Skin of body (tissue), 2 donors: ENCODE measurements around the gene FBXL14. TPM values are rescaled to one million over a fixed set of nuclear protein-coding genes. Genes with fewer than 3 reads are reported as not detected.

Experiments used
- DNase-seq: peaks from one replicate; lab custom pipeline; 2025; lab: John Stamatoyannopoulos, UW
- total RNA-seq: library from RNA; depleted of rRNA; stranded (reverse); fragments of >200 nt; gene quantifications from one replicate; pipeline ENCODE4 v1.2.3, GENCODE V29; 2014

FBXL14 gene
- total RNA-seq, 1 donor from 2014 or later, result 4.8 TPM

DNA sequence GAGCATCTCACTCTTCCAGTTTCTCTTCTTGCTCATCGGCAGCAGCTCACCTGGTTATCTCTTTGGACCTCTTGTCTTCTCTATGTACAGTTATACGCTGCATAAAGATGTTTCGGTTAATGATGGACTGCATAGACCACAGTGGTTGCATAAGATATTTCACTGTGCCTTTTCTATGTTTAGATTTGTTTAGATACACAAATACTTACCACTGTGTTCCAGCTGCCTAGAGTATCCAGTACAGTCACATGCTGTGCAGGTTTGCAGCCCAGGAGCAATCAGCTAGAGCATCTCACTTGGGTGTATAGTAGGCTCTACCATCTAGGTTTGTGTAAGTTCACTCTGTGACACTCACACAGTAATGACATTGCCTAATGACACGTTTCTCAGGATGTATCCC, 57.6 kb downstream of the FBXL14 start:
- DNase-seq, result no peak

DNA sequence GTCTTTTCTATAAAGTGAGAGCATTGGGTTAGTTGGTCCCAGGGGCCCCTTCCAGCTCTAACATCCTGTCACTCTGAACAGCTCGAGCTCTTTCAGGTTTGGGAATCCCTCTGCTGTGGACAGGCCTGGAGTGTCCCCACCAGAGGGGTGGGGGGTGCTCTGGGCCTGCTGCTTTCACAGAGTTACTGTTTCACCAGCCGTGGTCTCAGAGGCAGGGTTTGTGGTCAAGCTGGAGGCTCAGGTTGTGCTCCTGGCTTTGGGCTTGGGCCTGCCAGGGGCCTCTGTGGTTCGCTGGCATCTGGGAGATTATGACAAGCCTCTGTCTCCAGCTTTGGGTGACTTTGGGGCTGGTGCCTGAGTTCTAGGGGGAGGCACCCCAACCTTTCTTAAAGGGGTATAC, 59.6 kb downstream of the FBXL14 start:
- DNase-seq, result no peak

DNA sequence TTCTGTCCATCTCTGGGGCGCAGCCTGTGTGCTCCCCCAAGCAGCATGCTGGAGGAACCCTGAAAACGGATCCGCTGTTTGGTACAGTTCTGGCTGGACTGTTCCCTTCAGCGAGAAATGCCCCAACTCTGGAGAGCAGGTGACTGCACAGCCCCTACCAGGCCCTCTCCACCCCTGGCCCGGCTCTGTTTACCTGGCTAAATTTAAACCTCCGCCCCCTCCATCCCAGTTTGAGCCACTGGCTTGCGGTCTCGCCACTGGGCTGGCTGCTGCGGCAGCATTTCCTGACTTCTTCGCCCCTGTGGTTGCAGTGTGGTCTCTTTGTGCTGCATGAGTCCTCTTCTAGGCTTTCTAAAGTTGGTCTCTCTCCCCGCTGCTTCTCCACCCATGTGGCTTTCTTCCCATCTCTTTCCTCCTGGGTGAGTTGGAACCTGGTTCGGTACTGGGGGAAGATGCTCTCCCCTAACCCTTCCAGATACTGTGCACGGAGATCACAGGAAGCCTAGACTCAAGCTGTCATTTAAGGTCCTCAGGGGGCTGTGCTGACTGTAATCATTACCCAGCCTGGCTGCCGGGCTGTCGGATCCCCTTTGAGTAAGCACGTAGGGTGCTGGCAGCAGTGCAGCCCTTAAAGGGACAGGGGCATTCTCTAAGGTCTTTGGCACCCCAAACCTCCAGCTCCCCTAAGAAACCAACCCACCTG, 60.6 kb downstream of the FBXL14 start:
- no peak for DNase-seq

DNA sequence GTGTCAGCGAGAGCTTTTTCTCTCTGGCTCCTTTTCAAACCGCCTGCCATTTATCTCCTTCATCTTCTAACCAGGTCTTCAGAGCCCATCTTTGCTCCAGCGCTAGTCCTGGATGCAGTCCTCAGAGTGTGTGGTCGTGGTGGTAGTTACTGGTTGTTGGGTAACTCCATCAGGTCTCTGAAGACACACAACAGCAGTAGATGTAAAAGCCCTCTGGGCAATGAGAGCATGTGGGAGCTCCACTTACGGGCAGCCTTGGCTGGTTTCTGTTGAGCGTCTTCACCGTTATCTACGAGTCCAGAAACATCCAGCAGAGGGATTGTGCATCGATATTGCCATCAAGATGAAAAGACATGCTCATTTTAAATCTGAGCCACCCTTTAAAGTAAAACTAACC, 61.2 kb downstream of the FBXL14 start:
- no peak for DNase-seq

DNA sequence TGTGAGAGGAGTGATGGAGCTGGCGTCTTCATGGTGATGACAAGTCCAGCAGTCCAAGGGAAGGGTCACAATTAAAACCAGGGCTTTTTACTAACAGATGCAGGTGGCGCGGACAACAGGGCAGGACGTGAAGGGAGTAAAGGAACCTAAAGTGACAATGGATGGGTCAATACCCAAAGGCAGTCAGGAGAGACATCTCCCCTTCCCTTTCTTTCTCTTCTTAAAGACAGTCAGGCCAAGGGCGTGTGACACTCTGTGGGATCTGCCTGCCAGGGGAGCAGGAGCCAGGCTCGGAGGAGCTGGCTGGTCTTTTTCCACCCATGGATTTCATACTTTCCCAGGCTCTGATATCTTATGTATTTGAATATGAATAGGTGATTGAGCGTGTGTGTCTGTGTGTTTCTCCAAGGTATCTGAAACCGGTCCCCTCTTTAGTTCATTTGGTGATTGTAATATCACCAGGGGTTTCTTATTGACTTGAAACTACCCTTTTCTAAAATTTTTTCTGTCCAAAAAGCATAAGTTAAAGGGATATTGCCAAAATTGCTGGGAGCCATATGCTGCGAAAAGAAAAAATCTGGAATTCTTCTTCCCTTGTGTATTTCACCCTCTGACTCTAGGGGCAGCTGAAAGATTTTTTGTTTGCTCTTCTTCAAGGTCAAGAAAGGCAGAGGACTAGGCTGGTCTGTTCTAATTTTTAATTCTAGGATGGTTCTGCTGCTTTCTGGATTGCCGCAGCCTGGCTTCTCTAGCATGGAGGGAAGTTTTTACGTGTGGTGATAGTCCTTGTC, 61.8 kb downstream of the FBXL14 start:
- DNase-seq, result no peak

DNA sequence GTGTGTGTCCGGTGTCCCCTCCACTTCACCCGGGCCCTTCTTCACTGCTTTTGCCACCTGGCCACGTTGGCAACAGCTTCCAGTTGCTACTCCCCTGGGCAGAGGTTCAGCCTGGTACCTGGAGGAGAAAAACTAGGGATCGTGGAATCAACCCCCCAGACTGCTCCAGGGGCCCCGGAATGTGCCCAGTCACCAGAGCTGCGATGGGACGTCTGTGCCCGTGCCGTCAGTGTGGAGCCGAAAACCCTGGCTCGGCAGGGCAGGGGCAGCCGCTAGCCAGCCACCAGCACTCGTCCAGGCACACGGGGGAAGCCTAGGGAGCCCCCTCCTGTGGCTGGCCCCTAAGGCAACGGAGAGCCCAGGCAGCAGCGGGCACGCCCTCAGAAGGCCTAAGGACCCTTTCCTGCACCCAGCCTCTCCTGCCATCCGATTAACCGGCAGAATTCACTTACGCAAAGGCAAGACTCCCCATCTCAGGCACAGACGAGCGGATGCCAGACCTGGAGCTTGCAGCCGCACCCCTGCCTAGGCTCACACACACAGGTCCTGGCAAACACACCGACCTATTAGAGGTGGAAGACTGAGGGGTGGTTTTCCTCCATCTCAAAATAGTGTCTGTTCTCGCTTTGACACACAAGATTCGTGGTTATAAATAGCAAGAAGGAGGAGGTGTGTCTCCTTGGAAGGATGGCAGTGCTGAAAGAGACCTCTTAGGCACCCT, 62.6 kb downstream of the FBXL14 start:
- no peak for DNase-seq

DNA sequence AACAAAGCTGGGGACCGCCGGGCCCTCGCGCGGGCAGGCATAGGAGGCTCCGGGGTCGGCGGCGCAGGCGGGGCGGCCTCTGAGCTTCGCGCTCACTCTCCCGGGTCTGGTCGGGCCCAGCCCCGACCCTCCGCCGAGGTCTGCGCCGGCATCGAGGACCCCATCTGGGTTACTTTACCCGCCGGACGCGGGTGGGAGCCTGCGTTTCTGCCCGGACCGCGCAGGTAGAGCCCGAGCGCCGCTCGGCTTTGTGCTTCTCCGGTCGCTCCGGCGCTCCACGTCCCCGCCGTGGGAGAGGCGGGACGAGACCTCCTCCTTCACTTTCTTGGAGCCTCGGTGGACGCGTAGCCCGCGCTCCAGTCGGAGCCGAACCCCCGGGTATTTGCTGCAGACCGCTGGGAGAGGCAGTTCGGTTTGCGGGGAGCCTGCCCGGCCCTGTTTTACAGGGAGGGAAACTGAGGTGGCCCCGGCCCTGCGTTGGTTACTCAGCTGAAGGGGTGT, 63.2 kb downstream of the FBXL14 start:
- no peak for DNase-seq

DNA sequence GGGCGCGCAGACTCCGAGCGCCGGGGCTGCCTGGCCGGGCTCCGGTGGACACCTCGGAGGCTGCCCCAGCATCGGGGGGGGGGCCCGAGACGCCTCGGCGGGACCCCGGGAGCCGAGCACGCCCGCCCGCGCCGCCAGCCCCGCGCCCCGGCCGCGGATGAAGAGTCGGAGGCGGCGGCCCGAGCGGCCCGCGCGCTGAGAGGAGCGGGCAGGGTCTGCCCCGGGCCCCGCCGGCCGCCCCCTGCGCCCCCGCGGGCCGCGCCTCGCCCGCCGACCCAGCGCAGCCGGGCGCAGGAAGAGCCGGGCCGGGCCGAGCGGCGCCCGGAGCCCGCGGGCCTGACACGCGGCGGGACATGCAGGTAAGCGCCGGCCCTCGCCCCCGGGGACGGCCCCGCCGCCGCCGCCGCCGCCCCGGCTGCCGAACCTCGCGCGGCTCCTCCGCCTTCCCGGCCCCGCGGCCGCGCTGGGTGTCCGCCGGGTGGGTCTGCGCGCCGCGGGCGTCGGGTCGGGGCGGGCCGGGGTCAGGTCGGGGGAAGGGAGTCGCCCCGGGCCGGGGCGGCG, 63.7 kb downstream of the FBXL14 start:
- DNase-seq, result no peak

DNA sequence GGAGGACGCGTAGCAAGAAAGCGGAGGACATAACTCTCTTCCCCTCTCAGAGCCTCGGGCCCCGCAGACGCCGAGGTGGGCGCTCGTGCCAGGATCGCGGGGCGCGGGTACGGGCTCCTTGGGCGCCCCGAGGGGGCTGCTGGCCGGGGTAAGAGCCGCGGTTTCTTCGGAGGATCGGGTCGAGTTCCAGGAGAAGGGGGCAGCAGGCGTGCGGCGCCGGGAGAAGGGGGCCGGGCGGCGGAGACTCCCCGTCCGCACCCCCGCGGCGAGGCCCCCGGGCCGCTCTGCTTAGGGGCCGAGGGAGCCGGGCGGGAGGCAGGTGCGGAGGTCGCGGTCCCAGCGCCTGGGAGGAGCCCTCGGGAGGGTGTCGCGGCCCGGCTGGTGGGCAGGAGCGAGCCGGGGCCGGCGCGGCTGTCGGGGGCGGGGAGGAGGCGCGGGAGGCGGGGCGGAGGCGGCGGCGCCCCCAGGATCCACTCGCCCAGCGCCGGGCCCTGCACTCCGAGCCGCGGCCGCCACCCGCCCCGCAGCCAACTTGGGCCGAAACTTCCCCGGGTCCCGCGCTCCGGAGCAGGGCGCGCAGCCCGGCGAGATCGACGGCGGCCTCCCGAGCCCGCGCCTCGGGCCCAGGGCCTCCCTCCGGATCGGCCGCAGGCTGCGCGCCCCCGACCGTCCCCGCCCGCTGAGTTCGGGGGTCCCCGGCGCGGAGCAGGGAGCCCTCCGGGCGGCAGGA, 64.4 kb downstream of the FBXL14 start:
- DNase-seq, result no peak

DNA sequence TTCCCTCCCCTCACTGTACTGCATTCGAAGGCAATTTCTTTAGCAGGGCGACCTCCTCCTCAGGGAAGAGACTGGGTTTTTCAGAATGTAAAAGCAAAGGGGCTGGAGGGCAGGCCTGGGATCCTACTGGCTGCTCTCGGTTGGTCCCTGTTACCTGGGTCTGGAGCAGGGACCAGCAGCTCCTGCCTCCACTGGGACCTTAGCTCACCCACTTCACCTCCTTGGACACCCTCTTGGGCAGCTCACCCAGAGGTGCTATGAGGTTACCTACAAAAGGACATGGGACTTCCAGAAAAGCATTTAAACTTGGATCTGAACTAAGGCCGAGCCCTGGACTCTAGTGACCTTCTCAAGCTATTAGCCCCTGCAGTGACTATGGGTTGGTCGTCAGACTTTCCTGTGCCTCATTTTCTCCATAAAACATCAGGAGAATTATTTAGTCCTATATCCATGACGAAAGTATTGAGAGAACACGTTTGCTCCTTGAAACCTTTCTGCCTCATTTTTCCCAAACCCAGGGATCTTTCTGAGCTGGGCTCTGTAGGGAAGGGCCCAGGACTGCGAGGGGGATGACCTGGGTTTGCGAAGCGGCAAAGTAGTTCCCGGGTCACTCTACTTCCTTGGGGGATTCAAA, 65.0 kb downstream of the FBXL14 start:
- no peak for DNase-seq

DNA sequence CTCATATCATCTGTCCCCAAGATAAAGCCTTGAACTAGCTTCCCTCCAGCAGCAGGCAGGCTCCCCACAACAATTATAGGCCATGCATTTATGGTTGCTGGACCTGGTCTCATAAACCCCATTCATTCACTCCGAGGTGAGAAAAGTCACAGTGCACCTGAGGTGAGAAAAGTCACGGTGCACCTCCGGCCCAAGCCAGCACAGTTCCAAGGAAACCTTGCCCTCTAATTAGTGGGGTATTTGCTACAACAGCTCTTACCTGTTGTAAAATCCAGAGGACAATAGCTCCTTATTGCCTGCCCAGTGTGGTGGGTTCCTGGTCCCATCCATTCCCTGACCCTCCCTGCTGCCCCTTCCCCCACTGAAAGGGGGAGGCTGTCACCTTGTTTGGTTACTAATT, 65.6 kb downstream of the FBXL14 start:
- no peak for DNase-seq

DNA sequence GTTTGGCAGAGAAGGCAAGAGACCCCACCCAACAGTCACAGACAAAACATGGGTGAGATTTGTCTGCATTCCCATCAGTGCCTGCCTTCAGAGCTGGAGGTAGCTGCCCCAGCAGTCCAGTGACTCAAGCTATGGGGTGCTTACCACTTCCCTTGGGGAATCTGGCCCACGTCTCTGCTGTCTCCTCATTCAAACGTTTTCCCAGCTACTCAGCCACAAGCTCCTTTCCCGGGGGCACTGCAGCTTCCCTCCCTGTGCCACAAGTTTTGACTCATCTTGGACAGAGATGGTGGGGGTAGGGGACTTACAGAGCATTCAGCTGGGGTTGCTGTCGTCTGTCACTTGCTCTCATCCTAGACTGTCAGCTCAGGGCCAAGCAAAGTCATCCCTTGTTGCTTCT, 66.6 kb downstream of the FBXL14 start:
- no peak for DNase-seq

DNA sequence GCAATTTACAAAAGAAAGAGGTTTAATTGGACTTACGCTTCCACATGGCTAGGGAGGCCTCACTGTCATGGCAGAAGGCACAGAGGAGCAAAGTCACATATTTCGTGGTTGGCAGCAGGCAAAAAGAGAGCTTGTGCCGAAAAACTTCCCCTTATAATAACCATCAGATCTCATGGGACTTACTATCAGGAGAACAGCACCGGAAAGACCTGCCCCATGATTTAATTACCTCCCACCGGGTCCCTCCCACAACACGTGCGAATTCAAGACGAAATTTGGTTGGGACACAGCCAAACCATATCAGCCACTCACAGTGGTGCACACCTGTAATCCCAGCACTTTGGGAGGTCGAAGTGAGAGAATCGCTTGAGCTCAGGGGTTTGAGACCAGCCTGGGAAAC, 68.5 kb downstream of the FBXL14 start:
- DNase-seq, result no peak

DNA sequence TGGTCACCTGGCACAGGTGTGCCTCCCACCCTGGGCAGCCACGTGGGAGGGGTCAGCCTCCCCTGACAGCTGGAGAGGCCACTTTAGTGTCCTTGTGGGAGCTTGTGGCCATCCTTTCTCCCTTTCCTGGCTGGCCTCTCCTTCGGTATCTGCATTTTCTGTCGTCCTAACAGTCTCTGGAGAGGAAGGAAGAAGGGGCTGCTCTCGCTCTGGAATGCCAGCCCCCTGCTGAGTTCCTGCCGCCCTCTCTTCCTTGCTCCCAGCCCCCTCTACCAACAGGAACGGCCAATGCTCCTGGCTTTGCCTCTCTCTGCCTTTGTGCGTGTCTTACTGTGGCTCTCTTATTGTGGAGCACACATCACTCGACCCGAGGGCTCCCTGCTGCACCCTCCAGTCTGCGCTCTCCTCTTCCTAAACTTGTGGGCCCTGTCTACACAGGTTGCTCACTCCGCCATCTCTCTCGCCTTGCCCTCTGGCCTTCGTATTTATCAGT, 70.8 kb downstream of the FBXL14 start:
- DNase-seq, result no peak

DNA sequence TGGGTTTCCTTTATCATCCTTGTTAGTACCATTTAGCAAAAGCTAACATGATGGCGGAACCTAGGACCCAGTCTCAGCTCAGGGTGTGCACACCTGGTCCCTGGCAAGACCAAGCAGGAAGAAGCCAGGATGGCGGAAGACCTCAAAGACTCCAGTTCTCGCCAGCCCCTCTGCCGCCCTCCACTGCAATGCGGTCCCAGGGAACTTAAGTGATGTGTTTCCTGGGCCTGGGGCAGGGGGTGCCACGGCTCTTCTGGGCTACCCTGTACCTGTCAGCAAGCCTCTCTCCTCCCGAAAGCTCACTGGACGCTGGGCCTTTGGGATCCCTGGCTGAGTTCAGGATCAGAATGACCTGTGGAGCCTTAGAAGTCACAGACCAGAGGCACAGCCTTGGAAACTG, 71.3 kb downstream of the FBXL14 start:
- no peak for DNase-seq

DNA sequence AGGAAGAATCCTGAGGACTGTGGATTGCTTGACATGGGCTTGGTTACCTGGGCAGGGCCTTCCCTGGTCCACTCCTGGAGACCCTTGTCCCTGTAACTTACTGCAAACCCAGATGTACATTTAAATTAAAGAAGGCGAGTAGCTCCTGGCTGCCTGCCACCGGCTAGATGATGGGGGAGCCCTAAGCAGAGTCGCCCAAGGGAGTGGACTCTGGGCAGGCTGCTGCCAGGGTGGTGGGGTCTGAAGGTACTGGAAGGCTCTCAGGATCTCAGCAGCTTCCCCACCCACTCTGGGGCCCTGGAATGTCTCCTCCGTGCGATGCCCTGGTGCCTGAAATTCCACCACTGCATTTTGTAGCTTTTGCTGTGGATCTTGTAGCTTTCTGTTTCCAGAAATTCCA, 74.7 kb downstream of the FBXL14 start:
- DNase-seq, result no peak

DNA sequence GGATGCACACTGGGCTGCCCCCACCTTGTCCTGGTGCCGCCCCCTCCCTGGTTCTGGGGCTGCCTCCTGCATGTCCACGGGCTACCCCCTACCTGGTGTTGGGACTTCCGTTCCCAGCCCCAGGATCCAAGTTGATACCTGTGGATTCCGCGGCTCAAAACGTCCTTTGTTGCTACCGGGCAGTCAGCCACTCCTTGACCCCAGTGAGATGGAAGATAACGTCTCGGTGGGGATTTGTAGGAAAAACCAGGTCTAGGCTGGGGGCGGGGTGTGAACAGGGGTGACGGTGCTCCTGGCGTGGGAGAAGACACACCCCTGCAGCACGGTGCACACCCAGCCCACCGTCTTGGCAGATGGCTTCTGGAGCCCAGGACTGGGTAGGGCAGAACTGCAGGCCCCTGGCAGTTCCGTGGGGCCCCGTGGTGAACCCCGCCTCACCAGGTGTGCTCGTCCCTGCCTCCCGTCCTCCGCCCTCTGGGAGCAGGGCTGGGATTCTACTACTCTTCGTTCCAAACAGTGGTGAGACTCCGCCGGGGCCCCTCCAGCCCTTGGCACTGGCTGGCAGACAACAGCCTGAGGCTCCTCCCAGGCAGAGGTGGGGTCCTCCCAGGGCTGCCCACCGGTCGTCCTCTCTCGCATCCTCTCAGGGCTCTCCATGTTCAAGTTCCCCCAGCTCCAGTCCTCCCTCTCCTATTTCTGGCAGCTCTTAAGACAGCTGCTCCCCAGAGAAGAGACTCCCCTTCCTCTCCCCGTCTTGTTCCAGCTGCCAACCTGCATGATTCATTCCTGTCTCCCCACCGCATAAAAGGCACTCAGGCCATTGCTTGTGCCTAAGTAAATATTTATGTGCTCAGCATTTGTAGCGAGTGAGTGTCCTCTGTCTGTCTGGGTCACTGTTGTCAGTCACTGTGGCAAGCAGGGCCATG, 75.5 kb downstream of the FBXL14 start:
- no peak for DNase-seq

DNA sequence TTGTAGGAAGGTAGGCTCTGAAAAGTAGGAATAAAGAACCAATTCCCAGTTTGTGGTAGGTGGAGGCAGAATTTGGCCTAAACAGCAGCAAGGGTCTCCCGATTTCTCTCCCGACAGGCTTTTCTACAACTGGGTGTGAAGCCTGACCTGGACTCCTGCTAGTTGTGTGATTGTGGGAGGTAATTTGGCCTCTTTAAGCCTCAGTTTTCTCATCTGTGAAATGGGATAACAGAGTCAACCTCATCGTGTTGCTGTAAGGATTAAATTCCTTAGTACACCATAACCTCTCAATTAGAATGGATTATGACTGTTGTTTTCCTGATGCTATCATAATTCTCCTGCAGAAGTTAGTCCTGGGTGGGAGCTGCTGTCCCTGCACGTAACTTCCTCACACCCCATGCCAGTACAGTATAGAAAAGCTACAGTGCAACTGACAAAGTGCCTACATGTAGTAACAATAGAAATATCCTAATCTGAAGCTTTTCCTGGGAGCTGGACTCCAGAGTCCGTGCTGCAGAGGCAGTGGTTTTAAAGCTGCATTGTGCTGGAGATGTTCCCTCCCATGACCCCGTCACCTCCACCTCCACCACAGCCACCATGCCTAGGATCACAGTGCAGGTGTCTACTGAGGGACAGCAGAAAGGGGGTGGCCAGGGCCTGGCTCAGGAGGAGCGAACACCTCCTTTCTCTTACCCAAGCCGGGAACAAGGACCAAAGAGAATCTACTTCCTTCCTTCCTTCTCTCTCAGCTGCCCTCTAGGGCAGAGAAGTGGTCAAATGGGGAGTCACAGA, 76.5 kb downstream of the FBXL14 start:
- DNase-seq, result no peak

DNA sequence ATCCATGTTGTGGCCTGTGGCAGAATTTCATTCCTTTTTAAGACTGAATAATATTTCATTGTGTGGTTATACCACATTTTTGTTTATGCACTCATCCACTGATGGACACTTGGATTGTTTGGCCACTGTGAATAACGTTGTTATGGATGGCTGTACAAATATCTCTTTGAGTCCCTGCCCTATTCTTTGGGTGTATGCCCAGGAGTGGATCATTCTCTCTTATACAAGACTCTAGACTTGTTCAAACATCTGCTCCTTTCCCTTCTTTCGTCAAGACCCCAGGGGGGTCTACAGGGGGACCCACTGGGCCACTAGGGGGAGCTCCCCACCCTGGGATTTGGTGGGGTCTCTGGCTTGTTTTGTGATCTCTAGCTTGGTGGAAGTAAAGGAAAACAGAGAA, 77.4 kb downstream of the FBXL14 start:
- no peak for DNase-seq
